GM18526 (cell line): ENCODE data around the gene ADAMTS6.

Experiments used
- POLR2A ChIP-seq: IDR thresholded peaks from 3 replicates; pipeline ENCODE4 v1.6.1; 2011; ENCODE audit not compliant: insufficient read length; ENCODE audit errors: extremely low read depth

ADAMTS6 gene

DNA sequence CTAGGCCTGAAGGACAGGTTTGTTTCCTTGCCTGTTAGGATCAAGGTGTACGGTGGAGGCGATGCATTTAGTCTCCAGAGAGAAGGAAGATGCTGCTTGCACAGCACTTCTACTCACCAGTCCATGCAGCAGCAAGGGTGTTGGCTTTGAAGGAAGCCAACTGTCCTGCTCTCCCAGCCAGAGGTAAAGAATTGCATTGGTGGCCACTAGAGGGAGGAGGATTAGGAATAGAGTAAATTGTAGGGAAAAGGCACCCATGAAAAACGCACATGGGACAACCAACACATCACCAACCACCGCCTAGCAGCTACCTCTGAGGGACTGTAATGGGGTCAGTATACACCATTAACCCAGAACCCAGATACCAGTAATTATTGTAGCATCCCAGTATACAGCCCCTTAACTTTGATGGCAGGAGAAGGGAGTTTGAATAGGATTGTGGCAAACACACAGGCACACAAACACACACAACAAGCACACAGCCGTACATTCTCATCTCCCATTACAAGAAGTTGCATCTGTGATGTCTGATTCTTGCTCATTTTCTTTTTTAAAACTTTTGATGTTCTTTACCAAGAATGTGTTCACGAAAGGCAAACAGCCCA, 267.7 kb downstream of the ADAMTS6 start:
- no peak for TF ChIP-seq POLR2A

DNA sequence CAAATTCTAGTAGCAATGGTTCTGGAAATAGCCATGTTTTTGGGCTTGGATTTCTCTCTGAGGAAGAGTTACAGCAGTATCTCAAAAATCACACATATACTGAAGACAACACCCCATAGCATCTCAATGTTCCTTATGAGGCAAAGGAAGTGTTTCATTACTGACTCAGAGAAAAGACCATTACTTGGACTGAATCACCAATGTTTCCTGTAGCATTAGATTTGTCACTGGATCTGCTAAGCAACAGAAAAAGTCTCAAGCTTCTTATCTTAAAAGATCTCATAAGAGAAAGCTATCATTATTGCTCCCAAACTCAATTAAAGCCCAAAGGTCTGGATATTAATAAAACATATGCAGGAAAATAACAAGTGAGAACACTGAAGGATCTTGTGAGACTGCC, 272.4 kb downstream of the ADAMTS6 start:
- TF ChIP-seq POLR2A = no peak

GRCh38 chr5:65204966-65205365, 276.8 kb downstream of the ADAMTS6 start:
- no peak for TF ChIP-seq POLR2A

DNA sequence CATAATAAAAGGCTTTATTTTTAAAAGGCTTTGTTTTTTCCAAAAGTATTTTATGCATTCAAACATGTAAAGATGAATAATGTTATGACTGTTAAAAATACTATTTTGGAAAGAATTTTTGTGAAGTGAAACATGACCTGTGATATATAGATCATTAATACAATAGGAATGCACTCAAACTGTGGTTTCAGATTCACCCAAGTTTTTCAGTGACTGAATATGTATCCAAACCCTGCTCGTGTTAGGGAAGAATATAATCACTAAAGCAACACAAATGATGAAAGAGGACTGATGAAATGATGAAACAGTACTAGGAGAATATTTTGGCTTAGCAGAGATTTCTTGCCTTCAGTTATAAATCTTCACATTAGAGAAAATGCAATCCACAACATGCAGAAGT, 278.0 kb downstream of the ADAMTS6 start:
- TF ChIP-seq POLR2A = no peak

- TF ChIP-seq POLR2A = no peak
These were observed 281.6 kb downstream of the ADAMTS6 start for GRCh38 chr5:65199993-65200675.

DNA sequence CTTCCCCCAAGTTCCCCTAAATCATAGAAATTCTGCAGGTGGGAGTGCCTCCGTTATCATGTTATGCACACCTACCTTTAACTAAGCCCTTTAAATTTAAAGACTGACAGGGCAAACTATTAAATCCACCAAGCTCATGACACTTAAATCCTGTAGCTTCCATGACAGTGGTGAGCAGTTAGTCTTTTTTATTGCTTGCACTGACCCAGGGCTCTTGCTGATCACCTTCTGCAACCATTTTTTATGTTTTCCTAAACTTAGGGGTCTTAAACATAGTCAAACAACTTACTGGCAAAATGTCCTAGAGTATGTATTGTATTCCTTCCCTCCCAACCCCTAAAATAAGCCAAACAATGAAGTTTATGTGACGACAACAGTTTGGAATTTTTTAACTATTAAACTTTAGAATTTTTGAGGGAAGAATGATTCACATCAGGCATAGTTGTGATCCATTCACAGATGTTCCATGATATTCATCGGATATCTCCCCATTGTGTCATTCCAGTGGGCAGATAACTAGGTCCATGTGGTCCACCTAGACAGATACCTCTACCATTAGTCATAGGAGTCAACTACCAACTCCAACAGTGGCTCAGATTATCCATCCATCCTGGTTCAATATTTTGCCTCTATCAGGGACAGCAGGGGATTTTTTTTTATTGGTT, 283.1 kb downstream of the ADAMTS6 start:
- no peak for TF ChIP-seq POLR2A

GRCh38 chr5:65197531-65198455, 283.9 kb downstream of the ADAMTS6 start:
- TF ChIP-seq POLR2A = no peak

- no peak for TF ChIP-seq POLR2A
These were observed 286.8 kb downstream of the ADAMTS6 start for GRCh38 chr5:65194871-65195270.

DNA sequence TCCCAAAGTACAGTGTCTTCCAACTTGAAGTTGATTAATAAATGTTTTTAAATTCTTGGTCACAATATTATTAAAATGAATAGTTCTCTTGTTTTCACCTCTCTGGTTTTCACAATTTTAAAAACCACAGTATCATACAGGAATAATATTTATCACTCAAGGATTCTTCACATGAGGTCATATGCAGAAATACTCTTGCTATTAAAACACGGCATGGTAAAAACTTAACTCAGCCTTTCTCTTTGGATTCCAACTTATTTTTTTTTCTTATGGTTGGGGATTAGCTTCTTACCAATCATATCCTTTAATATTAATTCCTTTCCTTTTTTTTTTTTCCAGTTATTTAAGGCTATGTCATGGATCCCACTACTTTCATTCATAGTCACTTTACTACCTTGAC, 289.4 kb downstream of the ADAMTS6 start:
- no peak for TF ChIP-seq POLR2A

GRCh38 chr5:65191554-65192135, 290.1 kb downstream of the ADAMTS6 start:
- no peak for TF ChIP-seq POLR2A

GRCh38 chr5:65190328-65191053, 291.2 kb downstream of the ADAMTS6 start:
- TF ChIP-seq POLR2A = no peak

- TF ChIP-seq POLR2A = no peak
These were observed 295.0 kb downstream of the ADAMTS6 start for GRCh38 chr5:65186646-65187227.

DNA sequence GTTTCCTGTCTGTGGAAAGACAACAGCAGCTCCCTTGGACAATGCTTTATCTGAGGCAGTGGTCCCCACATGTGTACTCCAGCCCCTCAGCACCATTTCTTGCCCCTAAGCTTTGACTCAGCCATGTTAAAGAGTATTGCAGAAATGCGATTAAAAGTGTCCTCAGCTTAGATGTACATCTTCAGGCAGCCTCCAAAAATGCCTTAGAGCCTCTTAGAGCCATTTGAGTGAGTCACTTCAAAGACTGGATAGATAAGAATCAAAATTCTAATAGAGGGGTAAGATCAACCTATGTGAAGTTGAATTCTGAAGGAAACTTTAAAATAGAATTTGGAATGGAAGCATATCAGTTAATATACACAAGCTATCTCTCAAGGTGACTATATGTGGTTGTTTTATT, 296.3 kb downstream of the ADAMTS6 start:
- no peak for TF ChIP-seq POLR2A

DNA sequence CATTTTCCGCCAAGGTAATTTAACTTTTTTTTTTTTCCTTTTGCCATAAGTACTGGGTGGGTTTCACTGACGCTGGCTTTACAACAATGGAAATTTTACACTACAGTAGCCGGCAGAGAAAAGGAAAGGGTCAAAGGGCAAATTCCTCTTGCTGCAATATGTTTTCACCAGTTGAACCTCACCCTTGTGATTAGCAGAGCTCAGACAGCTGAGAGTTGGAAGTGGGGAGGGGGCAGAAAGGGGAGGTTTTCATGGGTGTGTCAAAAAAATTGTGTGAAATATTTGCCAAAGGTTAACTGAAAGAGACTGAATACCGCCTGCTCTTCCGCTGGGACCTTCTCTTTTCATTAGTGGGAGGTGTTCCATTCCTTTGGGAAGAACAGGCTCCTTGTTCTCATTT, 296.9 kb downstream of the ADAMTS6 start:
- no peak for TF ChIP-seq POLR2A
